ENCODE measurements around the gene ZNF329.
A peak's percentile ranks its signal among the peaks of the same experiment; 100 is the strongest.

Gene ZNF329

DNA sequence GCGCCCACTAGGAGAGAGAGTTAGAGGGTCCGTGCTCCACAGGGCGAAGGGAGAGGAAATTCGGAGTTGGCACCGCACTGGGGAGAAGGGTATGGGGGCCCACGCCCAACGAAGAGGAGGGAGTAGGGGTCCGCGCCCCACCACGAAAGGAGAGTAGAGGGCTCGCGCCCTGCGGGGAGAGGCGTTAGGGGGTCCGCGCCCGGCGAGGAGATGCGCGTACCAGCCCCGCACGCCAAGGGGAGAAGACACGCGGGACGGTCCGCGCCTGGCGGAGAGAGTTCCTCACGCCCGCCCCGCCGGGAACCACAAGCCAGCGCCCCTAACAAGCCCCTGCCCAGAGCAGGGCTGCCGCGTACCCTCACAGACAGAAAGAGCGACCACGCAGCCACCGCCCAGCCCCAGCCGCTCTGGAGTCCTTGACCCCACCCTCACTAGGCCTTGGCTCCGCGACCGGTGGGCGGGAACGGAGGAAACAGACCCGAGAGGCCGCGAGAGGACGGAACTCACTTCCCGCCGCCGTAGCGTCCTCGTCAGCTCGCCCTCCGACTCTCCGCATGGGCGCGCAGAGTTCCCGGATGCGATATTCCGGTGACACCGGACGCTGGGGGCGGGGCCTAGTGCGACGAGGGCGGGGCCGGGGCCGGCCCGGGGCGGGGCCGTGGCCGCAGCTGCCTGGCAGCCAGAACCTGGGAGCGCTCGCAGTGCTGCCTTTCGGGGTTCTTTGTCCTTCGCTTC, 32.6 kb downstream of the ZNF329 start:
- DNase-seq, result no peak

DNA sequence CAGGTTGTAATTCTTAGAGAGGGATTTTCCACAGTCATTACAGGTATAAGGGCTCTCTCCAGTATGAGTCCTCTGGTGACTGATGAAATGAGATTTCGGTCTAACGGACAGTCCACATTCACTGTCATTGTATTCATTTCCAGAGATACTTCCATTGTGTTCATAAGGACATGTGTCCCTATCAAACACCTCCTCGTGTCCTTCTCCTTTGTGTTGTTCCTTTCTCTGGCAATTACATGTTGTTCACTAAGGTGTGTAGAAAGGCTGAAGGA, 42.1 kb downstream of the ZNF329 start:
- no peak for DNase-seq

DNA sequence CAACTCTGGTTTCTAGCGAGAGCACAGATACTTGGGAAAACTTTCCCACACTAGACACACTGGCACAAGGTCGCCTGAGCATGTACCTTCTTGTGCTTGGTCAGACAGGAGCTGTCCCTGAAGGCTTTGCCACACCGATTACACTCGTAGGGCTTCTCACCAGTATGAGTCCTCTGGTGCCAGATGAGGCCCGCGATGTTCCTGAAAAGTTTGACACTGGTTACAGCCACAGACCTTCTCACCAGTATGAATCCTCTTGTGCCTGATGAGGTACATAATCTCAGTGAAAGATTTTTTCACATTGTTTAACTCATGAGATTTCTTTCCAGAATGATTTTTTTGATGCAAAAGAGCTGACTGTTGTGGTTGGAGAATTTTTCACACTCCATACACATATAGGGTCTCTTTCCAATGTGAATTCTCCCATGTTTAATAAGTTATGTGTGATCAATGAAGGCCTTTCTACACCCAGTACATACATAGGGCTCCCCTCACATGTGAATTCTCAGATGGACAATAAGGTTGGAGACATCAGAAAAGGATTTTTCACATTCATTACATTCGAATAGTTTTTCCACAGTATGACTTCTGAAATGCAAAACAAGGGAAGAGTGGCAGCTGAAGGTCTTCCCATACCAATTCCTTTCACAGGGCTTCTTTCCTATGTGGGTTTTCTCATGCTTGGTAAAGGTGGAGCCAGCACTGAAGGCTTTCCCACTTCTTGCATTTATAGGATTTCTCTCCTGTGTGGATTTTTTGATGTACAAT, 42.6 kb downstream of the ZNF329 start:
- DNase-seq, result no peak

DNA sequence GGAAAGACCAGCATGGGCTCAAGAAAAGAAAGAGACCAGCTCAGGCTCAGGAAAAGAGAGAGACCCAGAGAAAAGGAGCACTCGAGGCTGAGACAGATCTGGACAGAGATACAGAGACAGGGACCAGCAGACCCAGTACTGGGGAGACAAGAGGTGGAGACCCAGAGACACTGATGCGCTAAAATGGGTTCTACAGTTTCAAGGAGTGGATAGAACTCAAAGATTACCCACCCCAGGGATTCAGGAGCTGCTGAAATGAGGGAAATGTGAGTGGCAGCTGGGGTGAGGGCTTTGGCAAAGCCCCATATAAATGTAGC, 51.9 kb downstream of the ZNF329 start:
- no peak for DNase-seq

DNA sequence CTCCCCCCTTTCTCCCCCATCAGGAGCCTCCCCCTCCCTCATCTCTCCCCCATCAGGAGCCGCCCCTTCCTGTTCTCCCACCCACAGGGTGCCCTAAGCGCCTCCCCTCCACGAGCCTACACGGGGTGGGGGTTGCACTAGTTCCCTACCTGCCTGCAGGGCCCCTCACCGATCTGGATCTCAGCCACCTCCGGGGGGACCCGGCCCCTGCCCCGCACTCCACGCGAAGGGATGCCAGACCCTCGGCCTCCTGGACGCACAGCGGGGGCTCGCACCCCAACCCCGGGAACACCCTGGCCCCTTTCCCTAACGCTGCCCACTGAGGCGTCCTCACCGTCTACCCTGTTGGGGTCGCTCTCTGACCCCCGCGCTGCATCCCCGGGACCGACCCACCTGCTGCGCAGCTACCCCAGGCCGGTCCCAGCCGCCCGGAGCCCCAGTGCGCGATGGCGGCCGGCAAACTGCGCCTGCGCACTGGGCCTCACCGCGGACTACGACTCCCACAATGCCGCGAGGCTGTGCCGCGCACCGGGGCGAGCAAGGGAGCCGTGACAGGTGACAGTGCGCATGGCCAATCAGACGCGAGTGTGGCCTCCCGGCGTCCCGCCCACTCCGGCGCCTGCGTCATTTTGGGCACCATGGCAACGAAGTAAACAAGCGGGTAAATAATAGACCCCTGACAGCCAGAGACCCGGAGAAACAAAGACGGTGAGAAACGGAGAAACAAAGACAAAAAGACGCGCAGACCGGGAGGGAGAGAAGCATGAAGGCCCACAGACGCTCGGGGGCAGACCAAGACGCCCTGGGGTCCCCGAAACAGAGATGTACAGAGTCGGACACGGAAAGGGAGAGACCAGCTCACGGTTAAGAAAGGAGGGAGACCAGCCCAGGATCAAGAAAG, 52.6 kb downstream of the ZNF329 start, which contains the start of gene ZSCAN18:
ZSCAN18 (minus strand) TSS at position 451 of the 901 bp plus-strand sequence. CDS start 7,964 bp downstream, outside the sequence.
- DNase-seq, result peak; percentile 87

DNA sequence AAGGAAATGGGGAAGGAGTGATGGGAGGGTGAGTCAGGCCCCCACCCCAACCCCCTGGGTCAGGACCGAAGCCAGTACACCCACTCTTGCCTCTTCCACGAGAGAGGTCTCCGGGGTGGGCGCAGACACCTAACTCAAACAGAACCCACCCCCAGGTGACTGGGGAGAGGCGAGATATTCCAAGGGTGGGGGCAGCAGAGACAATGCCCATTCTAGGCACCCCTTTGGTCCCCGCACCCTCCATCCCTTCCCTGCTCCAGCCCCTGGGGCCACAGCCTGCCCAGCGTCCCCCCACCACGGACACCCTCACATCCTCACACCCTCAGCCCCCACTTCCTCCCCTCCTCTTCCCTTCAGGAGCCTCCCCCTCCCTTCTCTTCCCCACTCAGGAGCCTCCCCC, 53.2 kb downstream of the ZNF329 start:
- no peak for DNase-seq

DNA sequence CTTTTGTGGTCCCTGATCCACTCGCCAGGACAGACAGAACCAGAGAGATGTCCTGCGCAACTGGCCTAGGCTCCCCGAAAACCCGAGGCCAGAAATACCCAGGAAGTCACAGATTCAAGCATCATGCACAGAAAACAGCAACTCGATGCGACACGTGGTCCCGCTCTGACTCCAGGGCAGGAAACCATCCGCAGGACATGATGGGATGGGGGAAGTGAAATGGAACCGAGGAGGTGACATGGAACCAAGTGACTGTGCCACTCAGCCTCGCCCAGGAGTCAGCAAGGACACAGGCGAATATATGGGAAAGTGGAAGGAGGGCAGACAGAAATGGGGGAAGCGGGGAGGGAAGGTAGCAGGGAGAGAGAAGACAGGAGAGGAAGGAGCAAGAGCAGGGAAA, 53.7 kb downstream of the ZNF329 start:
- no peak for DNase-seq

DNA sequence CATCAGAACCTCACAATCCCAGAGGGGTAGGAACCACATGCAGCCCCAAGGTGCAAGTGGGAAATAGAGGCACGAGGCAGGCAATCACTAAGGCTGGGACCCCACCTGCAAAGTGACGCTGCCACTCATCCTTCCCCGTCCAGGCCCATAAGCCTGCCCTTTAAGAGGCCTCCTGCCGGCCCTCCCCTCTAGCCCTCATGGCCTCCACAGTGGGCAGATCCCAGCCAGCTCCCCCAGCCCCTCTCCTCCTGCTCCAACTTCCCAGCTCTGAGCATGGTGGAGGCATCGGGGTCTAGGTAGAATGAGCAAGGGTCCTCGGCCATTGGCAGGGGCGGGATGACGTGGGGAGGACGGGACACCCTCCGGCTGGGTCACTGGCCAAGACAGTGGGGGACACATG, 55.3 kb downstream of the ZNF329 start:
- no peak for DNase-seq

DNA sequence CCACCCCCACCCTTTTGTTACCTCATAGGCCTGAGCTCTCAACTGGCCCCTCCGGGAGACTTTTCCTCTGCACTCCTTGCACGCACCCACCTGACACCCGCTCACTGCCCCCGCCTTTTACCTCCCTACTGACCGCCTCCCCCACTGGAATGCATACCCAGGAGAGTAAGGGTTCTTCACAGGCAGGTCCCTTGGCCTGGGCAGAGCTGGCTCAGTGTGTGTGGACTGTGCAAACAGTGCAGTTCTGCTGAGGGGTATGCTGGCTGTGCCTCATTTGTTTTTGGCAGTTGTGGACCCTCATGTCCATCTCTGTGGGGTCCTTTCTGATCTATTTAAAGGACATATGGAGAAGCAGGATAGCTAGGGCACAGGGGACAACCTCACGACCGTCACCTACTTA, 57.5 kb downstream of the ZNF329 start:
- DNase-seq, result no peak

DNA sequence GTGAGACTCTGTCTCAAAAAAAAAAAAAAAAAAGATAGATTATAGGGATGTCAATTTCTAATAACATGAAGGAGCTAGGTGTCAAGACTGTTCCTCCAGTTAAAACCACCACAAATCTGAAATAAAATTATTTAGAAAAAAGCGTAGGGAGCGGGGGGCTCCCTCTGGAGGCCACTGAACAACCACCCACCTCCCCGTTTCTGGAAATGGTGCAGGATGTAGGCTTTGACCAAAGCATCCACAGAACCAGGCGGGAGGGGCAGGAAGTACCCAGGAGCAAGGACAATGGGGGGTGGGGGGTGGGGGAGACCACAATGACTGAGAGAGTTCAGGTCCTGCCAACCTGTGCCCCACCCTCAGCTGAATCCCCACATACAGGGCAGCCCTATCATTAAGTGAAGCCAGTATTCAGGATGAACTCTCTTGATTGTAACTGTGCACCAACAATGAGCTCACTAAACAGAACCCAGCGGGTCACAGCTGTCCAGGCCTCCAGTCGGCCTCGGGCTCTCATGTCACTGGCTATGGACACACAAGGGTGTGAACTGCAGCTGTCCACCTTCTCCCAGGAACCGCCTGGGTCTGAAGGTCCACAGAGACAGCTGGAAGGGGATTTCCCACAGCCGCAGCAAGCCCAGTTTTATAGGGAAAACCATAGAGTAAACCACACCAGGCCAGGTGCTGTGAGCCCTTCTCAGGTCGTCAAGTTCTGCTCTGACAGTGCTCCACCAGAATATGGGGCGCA, 59.2 kb downstream of the ZNF329 start:
- DNase-seq, result no peak

DNA sequence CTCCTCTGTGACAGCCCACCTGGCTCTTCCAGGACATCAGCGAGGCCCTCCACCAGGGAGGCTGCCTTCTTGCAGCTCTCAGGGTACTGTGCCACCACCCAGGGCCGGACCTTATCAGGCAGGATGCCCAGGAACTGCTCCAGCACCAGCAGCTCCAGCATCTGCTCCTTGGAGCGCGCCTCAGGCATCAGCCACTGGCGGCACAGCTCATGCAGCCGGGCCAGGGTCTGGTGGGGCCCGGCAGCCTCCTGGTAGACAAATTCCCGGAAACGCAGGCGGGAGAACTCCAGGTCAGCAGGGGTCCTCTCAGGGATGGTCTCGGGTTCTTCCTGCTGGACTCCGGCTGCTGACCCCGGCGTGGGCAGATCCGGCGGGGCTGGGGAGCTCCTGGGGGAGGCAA, 60.7 kb downstream of the ZNF329 start:
- no peak for DNase-seq

DNA sequence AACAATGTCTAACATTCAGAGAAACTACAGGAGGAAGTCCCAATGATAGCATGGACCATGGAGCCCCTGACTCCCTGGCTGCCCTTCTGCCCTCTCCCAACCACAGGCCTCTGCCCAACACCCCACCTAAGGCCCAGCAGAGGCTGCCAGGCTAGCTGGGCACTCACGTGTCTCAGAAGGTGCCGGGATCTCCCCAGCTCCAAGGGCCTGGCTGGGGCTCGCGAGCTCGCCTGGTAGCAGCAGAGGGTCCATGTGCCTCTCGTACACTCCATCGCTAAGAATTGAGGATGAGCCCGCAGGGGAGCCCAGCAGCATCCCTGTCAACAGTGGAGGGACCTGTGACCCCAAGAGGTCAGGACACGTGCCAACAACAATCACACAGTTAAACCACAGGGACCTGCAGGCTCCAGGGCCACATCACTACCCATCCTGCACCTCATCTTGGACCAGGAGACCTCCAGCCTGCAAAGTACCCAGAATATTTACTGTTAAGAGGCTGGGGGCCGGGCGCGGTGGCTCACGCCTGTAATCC, 62.0 kb downstream of the ZNF329 start:
- no peak for DNase-seq

DNA sequence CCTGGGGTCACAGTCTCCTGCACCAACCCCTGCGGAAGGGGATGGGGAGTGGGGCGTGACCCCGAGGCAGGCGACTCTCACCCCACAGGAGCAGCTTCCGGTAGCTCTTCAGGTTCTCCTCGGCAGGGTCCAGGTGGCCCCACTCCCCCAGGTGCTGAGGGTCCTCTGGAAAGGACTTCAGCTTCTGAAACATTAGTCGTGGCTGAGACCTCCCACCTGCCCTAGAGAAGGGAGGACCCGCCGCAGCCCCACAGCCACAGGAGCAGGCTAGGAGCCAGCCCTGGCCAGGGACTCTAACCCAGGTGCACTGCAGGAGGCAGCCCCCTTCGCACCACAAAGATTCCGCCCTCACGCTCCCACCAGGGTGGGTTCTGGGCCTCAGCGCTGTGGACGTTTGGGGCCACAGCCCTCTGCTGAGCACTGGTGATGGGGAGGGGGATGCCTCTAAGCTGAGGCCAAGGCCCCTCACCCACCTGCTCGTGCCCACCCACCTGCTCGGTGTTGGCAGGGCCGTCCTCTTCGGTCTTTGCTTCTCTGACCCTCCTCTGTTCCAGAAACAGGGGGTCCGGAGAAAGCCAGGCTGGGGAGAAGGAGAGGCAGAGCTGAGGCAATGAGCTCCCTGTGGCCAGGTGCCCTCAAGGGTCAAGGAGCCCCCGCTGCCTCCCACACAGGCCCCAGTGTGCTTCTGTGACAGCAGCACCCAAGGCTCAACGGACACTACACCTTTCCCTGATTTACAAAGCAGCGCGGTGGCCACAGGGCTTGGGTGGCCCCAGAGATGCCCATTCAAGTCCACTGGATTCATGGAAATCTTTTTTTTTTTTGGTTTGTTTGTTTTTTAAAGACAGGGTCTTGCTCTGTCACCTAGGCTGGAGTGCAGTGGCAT, 63.5 kb downstream of the ZNF329 start:
- no peak for DNase-seq

DNA sequence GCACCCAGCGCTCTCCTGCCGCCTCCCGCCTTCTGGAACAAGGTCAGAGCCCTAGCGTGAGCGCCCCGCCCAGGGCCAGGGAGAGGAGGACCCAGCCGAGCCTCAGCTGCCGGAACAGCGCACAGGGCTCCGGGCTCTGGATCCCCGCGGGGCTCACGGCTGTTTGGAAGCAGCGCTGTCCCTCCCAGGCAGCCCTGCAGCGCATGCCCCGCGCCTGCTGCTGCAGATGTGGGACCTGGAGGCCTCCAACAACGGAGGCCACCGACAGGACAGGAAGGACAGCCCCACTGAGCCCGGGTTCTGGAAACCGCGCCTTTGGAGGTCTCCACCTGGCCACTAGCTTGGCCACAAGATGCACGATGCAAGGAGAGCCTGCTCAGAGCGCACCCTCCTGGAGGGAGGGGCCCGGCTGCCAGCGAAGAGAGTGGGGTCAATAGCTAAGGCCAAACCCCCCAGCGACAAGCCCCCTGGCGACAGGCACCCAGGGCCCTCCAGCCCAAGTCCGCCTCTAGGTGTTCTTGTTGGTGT, 65.2 kb downstream of the ZNF329 start:
- no peak for DNase-seq

DNA sequence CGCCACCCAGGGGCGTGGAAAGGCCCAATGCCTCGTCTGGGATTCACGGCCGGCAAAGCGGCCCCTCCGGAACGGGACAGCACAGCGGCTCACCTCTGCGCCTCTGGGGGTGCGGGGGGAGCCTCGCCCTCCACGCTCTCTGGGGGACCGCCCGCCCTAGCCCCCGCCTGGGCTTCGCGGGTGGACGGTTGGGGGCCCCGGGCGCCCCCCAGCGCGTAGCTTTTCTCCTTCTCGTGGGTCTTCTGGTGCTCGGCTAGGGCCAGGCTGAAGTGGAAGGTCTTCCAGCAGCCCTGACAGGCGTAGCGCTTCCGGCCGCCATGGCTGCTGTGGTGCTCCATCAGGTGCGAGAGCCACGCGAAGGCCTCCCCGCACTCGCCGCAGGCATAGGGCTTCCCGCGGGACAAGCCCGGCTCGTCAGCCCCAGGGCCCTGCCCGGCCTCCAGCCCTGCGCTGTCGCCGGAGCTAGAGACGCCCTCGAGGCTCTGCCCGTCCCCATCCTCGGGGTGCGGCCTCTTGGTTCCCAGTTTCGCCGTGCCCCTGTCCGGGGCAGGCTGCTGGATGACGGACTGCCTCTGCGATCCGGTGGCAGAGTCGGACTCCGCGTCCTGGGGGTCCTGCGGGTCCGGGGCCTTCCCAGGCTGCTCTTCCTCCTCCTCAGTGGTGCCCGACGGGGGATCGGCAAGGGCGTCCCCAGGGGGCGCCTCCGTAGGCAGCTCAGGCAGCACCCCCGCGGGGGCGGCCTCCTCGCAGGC, 65.8 kb downstream of the ZNF329 start:
- DNase-seq, result no peak

DNA sequence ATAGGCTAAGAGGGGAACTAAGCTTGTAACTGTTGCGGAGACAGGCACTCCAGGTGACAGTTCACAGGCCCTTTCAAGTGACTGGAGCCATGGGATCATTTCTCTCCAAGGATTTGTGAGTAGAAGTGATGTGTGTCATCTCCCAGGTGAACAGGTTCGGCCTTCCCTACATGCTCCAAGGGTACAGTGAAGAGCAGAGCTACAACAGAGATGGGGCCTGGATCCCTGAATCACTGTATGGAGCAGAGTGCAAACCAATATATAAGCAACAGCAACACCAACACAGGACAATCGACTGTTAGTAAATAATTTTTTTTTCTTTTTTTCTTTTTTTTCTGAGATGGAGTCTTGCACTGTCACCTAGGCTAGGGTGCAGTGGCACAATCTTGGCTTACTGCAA, 67.6 kb downstream of the ZNF329 start:
- DNase-seq, result no peak

DNA sequence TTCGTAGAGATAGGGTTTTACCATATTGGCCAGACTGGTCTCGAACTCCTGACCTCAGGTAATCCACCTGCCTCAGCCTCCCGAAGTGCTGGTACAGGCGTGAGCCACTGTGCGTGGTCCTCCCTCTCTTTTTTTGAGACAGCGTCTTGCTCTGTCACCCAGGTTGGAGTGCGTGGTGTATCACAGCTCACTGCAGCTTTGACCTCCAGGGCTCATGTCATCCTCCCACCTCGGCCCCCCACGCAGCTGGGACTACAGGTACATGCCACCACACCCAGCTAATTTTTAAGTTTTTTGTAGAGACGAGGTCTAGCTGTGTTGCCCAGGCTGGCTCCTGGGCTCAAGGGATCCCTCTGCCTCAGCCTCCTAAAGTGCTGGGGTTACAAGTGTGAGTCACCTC, 70.8 kb downstream of the ZNF329 start:
- no peak for DNase-seq

All from NCI-H1092 treated with DMSO at 0.1 percent for 48 hours (cell line).